OCI-LY1 (cell line): ENCODE measurements around the gene FRAS1.

Experiments used
- CTCF ChIP-seq: fragments of 200-600 bp; sonication (generic), shearing (Covaris generic); IDR thresholded peaks from 2 replicates; pipeline ENCODE4 v1.5.1; 2017; ENCODE audit warnings: mild to moderate bottlenecking, antibody characterized with exemption, low read length, moderate library complexity, mixed read lengths
- EZH2 ChIP-seq: fragments of 200-600 bp; sonication (generic), shearing (Covaris generic); IDR thresholded peaks from 2 replicates; pipeline ENCODE4 v1.8.0; 2017; ENCODE audit warnings: borderline replicate concordance, mixed run types, mild to moderate bottlenecking, antibody characterized with exemption, low read length, moderate library complexity, mixed read lengths

GRCh38 chr4:78560296-78560963 is 503.3 kb downstream of the FRAS1 start:
- no peak for TF ChIP-seq CTCF
- no peak for TF ChIP-seq EZH2
